Epithelial cell of proximal tubule (primary cell): ENCODE measurements around the gene SLC22A7. TPM values are rescaled to one million over a fixed set of nuclear protein-coding genes. Genes with fewer than 3 reads are reported as not detected.

Experiments used
- DNase-seq: peaks from one replicate; pipeline ENCODE4 v3.0.0-alpha.2; 2011; ENCODE audit warnings: low read depth
- H3K4me3 ChIP-seq: 2 replicates; pipeline ENCODE4 v1.5.1; 2011; ENCODE audit warnings: low read depth, mild to moderate bottlenecking, low read length
- total RNA-seq: library from RNA; depleted of rRNA; stranded (reverse); fragments of >200 nt; gene quantifications from 2 replicates; pipeline ENCODE4 v1.2.3, GENCODE V29; 2015
- TF ChIP-seq, protein P1 (sequence below): conservative IDR thresholded peaks from 2 replicates; pipeline ENCODE4 v1.5.1; 2012; ENCODE audit warnings: low read depth, mild to moderate bottlenecking, low read length

Gene SLC22A7
- total RNA-seq, 1 donor from 2014 or later = not detected

DNA sequence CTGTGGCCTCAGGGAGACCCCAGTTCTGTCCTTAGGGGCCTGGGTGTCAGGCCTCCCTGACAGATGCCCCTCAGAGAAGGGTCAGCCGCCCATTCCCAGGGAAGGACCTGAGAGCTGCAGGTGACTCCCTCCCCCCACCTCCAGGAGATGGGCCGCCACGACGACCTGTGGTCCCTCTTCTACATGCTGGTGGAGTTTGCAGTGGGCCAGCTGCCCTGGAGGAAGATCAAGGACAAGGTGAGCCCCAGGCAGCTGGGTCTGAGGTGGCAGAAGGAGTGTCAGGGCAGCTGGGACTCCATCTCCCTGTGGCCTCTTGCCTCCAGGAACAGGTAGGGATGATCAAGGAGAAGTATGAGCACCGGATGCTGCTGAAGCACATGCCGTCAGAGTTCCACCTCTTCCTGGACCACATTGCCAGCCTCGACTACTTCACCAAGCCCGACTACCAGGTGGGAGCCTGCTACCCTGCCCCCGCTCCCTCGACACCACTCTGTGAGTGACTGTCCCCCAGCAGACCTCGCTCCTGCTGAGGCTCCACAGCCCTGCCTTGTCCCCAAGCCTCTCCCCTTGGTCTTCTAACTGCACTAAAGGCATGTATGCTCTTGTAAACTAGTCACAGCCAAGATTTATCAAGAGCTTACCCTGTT is 42.5 kb upstream of the SLC22A7 start:
- no peak overlapping the region for H3K4me3 ChIP-seq
- TF ChIP-seq, protein P1, sequence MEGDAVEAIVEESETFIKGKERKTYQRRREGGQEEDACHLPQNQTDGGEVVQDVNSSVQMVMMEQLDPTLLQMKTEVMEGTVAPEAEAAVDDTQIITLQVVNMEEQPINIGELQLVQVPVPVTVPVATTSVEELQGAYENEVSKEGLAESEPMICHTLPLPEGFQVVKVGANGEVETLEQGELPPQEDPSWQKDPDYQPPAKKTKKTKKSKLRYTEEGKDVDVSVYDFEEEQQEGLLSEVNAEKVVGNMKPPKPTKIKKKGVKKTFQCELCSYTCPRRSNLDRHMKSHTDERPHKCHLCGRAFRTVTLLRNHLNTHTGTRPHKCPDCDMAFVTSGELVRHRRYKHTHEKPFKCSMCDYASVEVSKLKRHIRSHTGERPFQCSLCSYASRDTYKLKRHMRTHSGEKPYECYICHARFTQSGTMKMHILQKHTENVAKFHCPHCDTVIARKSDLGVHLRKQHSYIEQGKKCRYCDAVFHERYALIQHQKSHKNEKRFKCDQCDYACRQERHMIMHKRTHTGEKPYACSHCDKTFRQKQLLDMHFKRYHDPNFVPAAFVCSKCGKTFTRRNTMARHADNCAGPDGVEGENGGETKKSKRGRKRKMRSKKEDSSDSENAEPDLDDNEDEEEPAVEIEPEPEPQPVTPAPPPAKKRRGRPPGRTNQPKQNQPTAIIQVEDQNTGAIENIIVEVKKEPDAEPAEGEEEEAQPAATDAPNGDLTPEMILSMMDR = no peak
- no peak for DNase-seq

DNA sequence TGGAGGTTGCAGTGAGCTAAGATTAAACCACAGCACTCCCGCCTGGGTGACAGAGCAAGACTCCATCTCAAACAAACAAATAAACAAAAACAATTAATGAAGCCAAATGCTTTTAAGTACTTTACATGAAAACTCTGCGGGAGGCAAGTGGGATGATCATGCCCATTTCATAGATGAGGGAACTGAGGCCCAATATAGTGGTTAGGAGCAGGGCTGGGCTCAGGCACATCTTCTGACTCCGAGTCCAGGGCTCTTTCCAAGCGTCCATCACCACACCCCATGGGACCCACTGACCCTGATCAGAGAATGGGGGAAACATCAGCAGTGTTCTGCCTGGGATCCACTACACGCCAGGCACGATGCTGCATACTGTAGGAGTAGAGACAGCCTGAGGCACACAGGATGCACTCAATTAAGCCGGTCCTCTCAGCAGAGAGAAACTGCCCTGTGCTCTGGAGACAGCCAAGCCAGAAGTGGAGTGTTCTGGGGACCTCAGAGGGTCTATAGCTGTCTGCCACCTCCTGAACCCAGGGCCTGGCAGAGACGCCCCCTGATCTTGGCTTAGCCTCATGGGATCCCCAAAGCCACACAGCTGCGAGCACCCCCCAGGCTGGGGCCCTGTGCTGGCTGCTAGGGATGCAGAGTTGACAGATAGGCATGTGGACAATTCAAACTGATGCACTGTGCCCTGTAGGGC is 41.2 kb upstream of the SLC22A7 start:
- H3K4me3 ChIP-seq = no peak overlapping the region
- DNase-seq = no peak
- TF ChIP-seq, protein P1 = no peak

DNA sequence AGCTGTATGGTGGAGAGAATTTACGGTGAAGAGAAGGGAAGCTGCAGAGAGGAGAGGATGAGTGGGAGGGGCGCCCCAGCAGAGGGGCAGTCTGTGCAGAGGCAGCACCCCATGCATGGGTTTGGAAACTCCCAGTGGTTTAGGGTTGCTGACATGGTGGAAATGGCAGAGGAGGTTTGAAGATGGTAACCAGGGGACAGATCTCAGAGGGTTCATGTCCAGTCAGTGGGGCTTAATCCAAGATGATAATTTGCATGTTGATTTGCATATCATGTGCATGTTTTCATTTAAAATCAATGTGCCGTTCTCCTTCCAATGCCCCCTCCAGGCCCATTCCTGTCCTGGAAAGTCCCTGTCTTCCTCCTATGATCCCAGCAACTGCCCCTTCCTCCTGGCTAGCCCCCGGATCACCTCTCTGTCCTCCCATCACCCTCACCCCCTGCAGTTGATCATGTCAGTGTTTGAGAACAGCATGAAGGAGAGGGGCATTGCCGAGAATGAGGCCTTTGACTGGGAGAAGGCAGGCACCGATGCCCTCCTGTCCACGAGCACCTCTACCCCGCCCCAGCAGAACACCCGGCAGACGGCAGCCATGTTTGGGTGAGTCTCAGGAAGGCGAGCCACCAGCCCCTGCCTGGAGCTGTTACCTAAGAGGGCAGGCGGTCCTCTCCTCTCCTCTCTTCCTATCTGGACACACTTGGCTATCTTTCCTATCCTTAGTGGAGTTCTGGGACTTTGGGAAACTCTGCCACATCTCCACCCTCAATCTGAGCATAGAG is 40.5 kb upstream of the SLC22A7 start:
- TF ChIP-seq, protein P1 = no peak
- no peak overlapping the region for H3K4me3 ChIP-seq
- no peak for DNase-seq

DNA sequence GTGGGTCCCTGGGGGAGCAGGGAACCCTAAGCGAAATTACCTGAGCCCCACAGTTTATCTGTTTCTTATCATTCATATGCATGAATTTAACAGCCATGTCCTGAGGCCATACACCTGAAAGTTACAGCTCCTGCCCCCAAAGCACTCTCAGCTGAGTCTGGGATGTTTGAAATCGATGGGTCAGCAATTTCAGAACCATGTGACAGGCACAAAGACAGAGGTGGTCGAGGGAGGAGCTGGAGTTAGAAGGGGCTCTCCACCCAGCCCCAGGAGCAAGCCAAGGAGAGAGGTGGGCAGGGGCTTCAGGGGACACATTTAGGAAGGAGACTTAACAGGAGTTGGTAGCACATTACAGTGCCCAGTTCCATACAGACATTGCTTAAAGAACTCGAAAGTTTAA is 39.9 kb upstream of the SLC22A7 start:
- TF ChIP-seq, protein P1 = no peak
- no peak overlapping the region for H3K4me3 ChIP-seq
- no peak for DNase-seq

DNA sequence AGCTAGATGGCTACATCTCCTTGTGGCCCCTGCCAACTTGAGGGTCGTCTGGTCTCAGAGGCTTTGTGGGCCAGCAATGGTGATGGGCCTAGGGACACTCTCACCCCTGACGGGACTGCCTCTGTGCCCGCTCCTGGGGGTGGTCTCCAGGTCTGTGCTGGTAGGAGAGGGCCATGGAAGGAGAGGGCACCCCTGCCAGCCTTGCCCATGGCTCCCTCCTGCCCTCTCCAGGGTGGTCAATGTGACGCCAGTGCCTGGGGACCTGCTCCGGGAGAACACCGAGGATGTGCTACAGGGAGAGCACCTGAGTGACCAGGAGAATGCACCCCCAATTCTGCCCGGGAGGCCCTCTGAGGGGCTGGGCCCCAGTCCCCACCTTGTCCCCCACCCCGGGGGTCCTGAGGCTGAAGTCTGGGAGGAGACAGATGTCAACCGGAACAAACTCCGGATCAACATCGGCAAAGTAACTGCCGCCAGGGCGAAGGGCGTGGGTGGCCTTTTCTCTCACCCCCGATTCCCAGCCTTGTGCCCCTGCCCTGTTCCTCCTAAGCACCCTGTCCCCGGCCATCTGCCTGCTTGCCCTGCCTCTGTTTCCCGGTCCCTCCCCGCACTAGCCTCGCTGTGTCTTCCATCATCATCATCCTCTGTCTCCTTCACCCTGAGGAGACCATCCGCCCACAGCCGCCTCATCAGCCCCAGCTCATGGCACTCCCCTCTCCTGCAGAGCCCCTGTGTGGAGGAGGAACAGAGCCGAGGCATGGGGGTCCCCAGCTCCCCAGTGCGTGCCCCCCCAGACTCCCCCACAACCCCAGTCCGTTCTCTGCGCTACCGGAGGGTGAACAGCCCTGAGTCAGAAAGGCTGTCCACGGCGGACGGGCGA is 39.0 kb upstream of the SLC22A7 start:
- no peak for DNase-seq
- TF ChIP-seq, protein P1 = no peak
- H3K4me3 ChIP-seq = no peak overlapping the region

DNA sequence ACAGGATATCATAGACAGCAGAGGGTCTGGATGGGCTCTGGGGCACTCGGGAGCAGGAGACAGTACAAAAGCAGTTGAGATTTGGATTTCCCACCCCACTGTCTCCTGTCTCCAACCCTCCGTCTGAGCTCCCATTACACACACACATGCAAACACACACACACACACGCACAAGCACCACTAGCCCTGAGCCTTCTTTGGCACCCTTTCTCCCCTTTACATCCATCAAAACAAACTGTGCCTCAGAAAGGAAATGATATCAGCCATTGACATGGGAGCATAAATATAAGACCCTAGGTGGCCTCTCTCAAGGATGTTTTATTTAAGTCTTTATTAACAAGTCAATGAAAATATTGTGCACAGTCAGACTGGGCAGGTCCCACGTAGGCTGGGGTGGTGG is 37.3 kb upstream of the SLC22A7 start:
- TF ChIP-seq, protein P1 = no peak
- H3K4me3 ChIP-seq = no peak overlapping the region
- no peak for DNase-seq
